Prostate gland (tissue), 2 donors: ENCODE data around the gene CHAC2.

Source experiments
- CTCF ChIP-seq, 4 experiments: fragments of 200-600 bp in 2 of 4; fragments of 450-650 bp in 2 of 4; sonication (generic) in 2 of 4; IDR thresholded peaks; 1 replicate in 3 of 4; 2 replicates in 1 of 4; pipeline ENCODE4 v1.5.1; 2016 to 2019; ENCODE audit warnings: antibody characterized with exemption in 4 of 4, mild to moderate bottlenecking in 2 of 4, moderate library complexity in 2 of 4
- POLR2A ChIP-seq: fragments of 450-650 bp; IDR thresholded peaks from one replicate; pipeline ENCODE4 v1.6.1; 2016; ENCODE audit warnings: antibody characterized with exemption, mild to moderate bottlenecking
- POLR2AphosphoS5 ChIP-seq: sonication (generic); formaldehyde crosslinking; IDR thresholded peaks from one replicate; pipeline ENCODE4 v1.6.1; 2017; ENCODE audit warnings: antibody characterized with exemption

- no peak for TF ChIP-seq CTCF (IDR thresholded peaks at IDR 0.05)
- TF ChIP-seq POLR2A, result no peak
- TF ChIP-seq POLR2AphosphoS5, result no peak
Measured at GRCh38 chr2:53727921-53728320, 39.7 kb upstream of the CHAC2 start.
